HG03139 (cell line): ENCODE results near the gene DES.
A peak's percentile ranks its signal among the peaks of the same experiment; 100 is the strongest.
"Not testable (repeated sequence)": the region's sequence is repeated elsewhere in the genome, so short reads cannot be mapped to it uniquely, and the experiment has no call there.

Source experiments
- ATAC-seq: cut with Tn5 transposase; IDR thresholded peaks from one replicate; pipeline ENCODE4 v1.9.1; 2021; ENCODE audit not compliant: unreplicated experiment

DES gene

GRCh38 chr2:219399716-219400478 is 18.3 kb upstream of the DES start:
- ATAC-seq, result no peak

DNA sequence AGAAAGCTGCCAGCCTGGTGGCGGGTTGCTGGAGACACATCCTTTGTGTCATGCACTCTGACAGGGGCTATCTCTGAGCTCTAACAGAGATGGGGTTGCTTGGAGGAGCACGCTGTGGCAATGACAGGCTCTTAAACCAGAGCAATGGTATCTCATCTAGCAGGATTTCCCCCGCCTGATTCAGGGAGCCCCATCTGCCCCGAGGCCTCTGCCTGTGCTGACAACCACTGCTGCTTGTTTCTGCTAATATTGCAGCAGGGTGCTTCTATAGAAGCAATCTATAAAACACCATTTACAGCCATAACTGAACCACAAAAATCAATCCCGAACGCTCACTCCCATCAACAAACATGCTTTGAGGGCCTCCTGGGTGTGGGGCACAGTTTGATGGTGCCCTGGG is 17.6 kb upstream of the DES start:
- ATAC-seq, result no peak

DNA sequence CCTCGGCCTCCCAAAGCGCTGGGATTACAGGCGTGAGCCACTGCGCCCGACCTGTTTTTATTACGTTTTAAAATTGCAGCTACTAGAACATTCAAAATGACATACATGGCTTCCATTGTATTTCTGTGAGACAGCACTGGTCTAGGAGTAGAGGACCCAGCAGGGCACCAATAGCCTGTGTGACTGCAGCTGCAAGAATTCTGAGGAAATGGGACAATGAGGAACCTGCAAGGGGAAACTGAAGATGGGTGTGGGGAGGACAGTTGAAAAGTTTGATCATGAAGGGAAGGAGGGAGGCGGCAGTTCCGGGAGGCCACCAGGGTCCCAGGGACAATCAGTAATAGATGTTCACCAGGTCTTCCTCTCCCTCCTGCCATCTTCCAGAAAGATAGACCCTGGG is 16.6 kb upstream of the DES start:
- no peak for ATAC-seq

- ATAC-seq, result peak; percentile 76
Observed at GRCh38 chr2:219402665-219403515, 15.3 kb upstream of the DES start.

DNA sequence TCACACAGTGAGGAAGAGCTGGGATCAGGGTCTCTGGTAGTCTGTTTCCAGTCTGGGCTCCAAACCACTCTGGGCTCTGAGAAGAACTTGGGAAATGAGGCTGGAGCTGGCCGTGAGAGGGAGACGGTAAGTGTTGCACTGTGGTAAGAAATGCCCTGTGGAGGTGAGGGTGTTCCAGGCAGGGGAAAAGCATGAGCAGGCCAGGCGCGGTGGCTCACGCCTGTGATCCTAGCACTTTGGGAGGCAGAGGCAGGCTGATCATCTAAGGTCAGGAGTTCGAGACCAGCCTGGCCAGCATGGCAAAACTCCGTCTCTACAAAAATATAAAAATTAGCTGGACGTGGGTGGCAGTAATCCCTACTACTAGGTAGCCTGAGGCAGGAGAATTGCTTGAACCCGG is 14.3 kb upstream of the DES start:
- no peak for ATAC-seq

DNA sequence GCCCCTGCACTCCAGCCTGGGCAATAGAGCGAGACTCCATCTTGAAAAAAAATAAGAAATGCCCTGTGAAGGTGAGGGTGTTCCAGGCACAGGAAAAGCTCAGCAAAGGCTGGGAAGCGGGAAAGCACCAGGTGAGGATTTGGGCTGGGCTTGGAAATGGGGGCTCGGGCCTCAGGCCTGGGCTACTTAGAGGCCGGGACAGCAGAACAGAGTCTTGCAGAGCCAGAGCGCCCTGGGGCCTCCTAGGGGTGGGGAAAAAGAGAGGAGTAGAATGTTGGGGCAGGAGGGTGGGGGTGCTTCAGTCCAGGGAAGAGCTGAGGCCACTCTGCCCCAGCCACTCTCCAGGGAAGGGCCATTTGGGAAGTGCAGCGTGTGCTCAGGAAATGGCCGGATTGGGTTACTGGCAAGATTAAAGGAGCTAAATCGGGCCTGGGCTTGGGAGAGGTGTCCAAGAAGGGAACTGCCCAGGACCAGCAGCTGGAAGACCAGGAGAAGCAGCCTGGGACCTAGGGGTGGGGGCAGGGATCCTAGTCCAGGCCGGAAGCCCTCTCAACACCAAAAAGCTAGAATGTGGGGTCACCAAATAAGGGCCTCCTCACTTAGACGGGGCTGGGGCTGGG is 13.8 kb upstream of the DES start:
- no peak for ATAC-seq

DNA sequence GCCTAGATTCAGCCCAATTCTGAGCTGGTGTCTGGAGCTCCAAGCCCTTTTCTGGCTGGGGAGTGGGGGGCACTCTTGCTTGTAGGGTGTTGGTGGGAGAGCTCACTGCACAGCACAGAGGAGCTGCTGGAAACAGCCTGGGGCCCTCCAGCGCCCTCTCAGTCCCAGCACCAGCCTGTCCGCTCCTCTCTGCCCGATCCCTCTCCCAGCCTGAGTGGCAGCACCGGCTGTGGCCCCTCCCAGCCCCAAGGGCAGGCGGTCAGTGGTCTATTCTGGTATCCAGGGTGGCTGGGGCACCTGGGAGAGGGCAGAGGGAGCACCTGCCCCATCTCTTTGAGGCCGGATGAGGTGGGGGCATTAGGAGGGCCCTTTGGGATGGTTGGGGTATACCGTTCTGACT is 13.2 kb upstream of the DES start:
- no peak for ATAC-seq

DNA sequence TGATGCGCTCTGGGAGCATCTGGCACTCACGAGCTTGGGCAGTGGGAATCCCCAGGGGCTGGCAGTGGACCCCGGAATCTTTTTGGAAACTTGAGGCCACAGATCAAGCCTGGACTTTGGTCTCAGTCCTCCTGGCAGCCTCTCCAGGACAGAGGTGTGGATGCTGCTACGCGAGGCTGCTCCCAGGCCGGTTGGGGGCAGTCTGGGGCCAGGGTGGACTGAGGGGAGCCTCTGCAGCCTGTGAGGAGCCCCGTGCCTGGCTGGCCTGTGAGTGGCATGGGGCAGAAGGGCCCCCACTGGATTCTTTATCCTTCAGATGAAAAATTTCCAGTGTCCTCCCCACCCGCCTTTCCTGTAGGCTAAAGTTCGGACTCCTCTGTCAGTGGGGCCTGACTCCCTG is 12.7 kb upstream of the DES start:
- ATAC-seq, result no peak

DNA sequence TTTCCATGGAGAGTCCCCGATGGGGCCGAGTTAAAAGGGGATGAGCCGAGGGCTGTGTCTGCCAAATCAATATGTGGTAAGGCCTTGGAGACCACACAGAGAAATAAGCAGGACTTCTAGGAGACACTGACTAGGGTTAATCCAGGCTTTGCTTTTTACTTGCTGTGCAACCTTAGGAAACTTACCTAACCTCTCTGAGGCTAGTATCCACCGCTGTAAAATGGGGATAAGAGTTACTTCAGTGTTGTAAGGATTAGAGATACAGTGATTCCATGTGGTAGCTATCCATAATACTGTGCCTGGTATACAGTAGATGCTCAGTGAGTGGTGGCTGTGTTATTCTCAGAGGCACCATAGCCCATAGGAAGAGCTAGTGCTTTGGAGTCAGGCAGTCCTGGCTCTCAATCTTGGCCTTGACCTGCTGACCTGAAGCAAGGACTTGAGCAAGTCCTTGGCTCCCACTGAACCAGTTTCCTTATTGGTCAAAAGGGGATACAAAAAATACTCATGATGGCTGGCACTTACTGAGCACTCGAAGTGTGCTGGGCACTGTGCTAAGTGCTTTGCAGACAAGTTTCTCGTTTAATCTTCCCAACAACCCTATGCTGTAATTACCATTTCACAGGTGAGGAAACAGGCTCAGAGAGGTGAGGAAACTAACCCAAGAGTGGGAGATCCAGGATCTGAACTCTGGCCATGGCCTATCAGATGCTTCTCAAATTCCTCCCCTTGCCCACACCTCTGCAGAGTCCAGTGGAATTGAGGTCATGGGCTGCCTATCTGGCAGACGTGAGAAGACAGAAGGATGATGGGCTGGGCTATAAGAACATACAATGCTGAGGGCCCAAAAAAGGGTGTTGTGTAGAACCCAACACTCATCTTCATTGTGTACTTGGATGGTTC is 12.0 kb upstream of the DES start:
- no peak for ATAC-seq

DNA sequence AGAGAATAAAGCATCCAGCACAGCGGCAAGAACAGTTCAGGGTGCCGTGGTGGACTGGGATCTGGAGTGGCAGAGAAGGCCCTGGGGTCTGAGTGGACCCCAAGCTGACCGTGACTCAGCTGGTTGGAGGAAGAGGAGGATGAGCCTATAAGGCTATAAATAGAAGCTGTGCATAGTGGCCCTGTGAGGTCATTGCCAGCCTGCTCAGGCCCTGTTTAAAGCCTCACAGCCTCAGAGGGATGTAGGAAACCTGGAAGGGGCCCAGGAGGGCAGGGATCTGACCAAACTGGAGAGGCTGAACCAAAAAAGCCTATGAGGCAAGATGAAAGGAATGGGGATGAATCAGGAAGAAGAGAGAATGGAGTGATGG is 11.3 kb upstream of the DES start:
- ATAC-seq, result no peak

GRCh38 chr2:219407343-219407742 is 10.8 kb upstream of the DES start:
- ATAC-seq, result not testable (repeated sequence)

GRCh38 chr2:219408204-219408603 is 10.0 kb upstream of the DES start:
- no peak for ATAC-seq

- ATAC-seq, result no peak
Observed at GRCh38 chr2:219408631-219409030, 9.5 kb upstream of the DES start.

DNA sequence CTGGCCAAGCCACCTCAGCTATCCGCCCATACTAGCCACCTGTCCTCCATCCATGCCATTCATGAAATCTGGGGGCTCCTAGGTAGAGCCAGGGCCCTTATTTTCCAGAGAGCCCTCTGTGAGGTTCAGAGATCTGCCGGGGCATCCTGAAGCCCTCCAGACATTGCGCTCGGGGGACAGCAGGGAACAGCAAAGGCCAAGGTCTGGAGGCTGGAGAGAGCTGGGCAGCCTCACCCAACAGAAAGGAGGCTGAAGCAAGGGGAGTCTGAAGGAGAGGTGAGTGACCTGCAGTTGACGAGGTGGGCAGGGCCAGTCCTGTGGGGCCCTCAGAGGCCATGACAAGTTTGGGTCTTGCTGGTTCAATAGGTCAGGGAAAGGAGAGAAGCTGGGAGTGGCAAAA is 8.6 kb upstream of the DES start:
- ATAC-seq, result no peak

DNA sequence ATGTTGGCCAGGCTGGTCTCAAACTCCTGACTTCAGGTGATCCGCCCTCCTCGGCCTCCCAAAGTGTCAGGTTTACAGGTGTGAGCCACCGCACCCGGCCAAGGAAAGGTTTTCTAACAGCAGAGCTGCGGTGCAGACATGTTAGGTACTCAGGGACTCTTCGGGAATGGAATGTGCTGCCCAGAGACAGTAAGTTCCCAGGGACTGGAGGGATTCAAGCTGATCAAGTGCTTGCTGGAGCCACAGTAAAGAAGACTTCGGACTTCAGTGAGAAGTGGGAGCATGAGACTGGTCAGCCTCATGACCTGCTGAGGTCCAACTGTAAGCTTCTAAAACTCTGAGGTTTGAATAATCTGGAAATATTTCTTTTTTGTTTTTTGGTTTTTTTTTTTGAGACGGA is 7.8 kb upstream of the DES start:
- no peak for ATAC-seq

GRCh38 chr2:219414857-219415256 is 3.3 kb upstream of the DES start:
- no peak for ATAC-seq

GRCh38 chr2:219415580-219416234 is 2.5 kb upstream of the DES start:
- no peak for ATAC-seq

GRCh38 chr2:219416235-219416602 is 2.0 kb upstream of the DES start:
- ATAC-seq, result no peak

GRCh38 chr2:219416938-219417337 is 1.2 kb upstream of the DES start:
- ATAC-seq, result no peak

- no peak for ATAC-seq
Observed at GRCh38 chr2:219417374-219417773, 803 bp upstream of the DES start.

DNA sequence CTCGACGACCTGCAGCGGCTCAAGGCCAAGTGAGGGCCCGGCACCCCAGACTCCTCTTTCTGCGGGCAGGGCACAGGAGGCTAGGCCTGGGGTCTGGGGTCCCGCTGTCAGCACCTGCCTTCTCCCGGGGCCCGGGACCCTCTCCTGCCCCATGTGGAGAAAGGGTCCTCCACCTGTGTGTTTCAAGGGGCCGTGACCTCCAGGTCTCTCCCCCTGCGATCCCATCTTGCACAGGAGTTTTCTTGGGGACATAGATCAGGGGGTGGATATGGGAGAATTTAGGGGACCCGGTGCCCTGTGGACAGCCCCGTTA is 791 bp downstream of the DES start:
- no peak for ATAC-seq
